Lower lobe of right lung (tissue), 2 donors: ENCODE data around the gene NOSTRIN. TPM values are rescaled to one million over a fixed set of nuclear protein-coding genes. Genes with fewer than 3 reads are reported as not detected.

ENCODE experiments used
- ATAC-seq, 2 donors: fragments of 200-7000 bp; cut with Tn5 transposase; one replicate each; pipeline ENCODE4 v1.9.1; 2020 to 2022; ENCODE audit warnings: mild to moderate bottlenecking in 2 of 2, moderate library complexity in 2 of 2
- DNase-seq: peaks from one replicate; pipeline ENCODE4 v3.0.0-alpha.2; 2020
- H3K27ac ChIP-seq: fragments of 200-600 bp; one replicate; pipeline ENCODE4 v1.8.0; 2022
- H3K27me3 ChIP-seq: fragments of 200-600 bp; one replicate; pipeline ENCODE4 v1.8.0; 2022; ENCODE audit warnings: low read depth
- H3K36me3 ChIP-seq: fragments of 200-600 bp; one replicate; pipeline ENCODE4 v1.8.0; 2022; ENCODE audit warnings: mild to moderate bottlenecking
- H3K4me1 ChIP-seq: fragments of 200-600 bp; one replicate; pipeline ENCODE4 v1.8.0; 2022
- H3K4me3 ChIP-seq: fragments of 200-600 bp; one replicate; pipeline ENCODE4 v1.8.0; 2022; ENCODE audit warnings: mild to moderate bottlenecking
- H3K9me3 ChIP-seq: fragments of 200-600 bp; one replicate; pipeline ENCODE4 v1.8.0; 2022
- intact Hi-C: fragments of 100-400 bp; cut with DNase I; formaldehyde crosslinking; loops from one replicate; pipeline ENCODE4 v1.11.0; 2022
- total RNA-seq: library from RNA; stranded (reverse); fragmentation: NEBNext Ultra II Directional; extraction: Animal tissue kit (Norgen Biotek cat#: 25700); gene quantifications from one replicate; pipeline ENCODE4 v1.2.1, GENCODE V29; 2021
- TF ChIP-seq, protein P1 (sequence below): fragments of 200-600 bp; IDR thresholded peaks from one replicate; pipeline ENCODE4 v1.8.0; 2022; ENCODE audit warnings: antibody characterized with exemption, mild to moderate bottlenecking
- donor health status: DM: no; HTN: yes; CAD: no; lungs with severe emphysema.

The NOSTRIN gene
- total RNA-seq, 1 donor from 2014 or later: 45.2 TPM

DNA sequence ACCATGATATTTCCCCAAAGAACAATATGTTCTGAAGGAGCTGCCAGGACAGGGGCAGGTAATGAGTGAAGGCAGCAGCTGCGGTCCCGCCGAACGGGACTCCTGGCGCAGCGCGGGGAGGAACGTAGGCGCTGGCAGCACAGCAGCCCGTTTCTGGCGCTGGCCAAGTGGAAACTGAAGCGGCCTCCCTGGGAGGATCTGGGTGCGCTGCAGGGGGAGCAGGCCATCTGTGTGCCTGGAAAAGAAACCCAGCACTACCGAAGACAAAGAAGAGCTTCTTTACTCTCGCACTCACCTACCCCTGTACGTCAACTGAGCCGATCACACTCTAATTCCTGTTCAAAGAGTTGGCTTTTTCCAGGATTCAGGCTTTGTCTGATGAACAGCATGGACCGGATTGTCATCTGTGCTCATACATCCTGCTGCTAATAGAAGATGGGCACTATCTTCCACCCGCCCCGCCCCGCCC is 110.5 kb downstream of the NOSTRIN start:
- H3K4me1 ChIP-seq: peaks cover 7% of the 10 kb centered on the region
- no peak for DNase-seq
- H3K27me3 ChIP-seq: peaks cover 7% of the 10 kb centered on the region
- no peak overlapping the region for H3K27ac ChIP-seq
- TF ChIP-seq, protein P1, sequence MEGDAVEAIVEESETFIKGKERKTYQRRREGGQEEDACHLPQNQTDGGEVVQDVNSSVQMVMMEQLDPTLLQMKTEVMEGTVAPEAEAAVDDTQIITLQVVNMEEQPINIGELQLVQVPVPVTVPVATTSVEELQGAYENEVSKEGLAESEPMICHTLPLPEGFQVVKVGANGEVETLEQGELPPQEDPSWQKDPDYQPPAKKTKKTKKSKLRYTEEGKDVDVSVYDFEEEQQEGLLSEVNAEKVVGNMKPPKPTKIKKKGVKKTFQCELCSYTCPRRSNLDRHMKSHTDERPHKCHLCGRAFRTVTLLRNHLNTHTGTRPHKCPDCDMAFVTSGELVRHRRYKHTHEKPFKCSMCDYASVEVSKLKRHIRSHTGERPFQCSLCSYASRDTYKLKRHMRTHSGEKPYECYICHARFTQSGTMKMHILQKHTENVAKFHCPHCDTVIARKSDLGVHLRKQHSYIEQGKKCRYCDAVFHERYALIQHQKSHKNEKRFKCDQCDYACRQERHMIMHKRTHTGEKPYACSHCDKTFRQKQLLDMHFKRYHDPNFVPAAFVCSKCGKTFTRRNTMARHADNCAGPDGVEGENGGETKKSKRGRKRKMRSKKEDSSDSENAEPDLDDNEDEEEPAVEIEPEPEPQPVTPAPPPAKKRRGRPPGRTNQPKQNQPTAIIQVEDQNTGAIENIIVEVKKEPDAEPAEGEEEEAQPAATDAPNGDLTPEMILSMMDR: no peak
- no peak overlapping the region for H3K4me3 ChIP-seq
- intact Hi-C loops: no loop called here
- H3K9me3 ChIP-seq: no peaks in the 10 kb centered on the region
- ATAC-seq: peak in 1 of 2 donors; percentile 32
- H3K36me3 ChIP-seq: no peaks in the 10 kb centered on the region

DNA sequence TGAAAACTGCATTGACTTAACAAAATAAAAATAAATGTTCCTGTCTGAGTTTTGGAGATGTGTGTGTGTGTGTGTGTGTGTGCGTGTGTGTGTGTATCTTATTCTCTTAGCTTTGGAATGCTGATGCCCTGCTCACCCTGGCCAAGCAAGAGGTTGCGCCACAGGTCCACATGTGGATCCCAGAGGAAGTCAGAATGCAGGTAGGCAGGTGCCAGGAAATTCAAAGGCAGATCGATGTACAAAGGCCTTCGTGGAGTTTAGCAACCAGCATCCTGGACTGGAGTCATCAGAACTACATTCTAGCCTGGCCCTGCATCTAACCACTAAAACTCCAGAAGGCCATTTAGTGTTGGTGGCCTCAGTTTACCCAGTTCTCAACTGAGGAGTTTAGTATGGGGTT is 111.1 kb downstream of the NOSTRIN start:
- no peak overlapping the region for H3K4me3 ChIP-seq
- no peaks in the 10 kb centered on the region for H3K36me3 ChIP-seq
- intact Hi-C loops: no loop called here
- H3K9me3 ChIP-seq: no peaks in the 10 kb centered on the region
- DNase-seq (no peak), ATAC-seq (no peak)
- peaks cover 7% of the 10 kb centered on the region for H3K27me3 ChIP-seq
- H3K27ac ChIP-seq: no peak overlapping the region
- H3K4me1 ChIP-seq: peaks cover 7% of the 10 kb centered on the region
- TF ChIP-seq, protein P1: no peak

Other genes starting within 250 kb of the NOSTRIN start
- 0.50 TPM for gene SPC25, start 87.8 kb downstream of the NOSTRIN start, total RNA-seq
- not detected for gene G6PC2, start 98.7 kb downstream of the NOSTRIN start, total RNA-seq
- 0.32 TPM for gene ABCB11, start 228.7 kb downstream of the NOSTRIN start, total RNA-seq